IPS-18a (cell line): Measurements from ENCODE around the gene C1QTNF12.

Experiments used
- H3K27ac ChIP-seq: one replicate; pipeline ENCODE4 v1.5.1; 2013; ENCODE audit warnings: low read length
- H3K27me3 ChIP-seq: one replicate; pipeline ENCODE4 v1.6.1; 2013; ENCODE audit warnings: mild to moderate bottlenecking, low read length; ENCODE audit not compliant: control insufficient read depth, insufficient read depth
- H3K36me3 ChIP-seq: one replicate; pipeline ENCODE4 v1.6.1; 2013; ENCODE audit warnings: low read depth, low read length; ENCODE audit not compliant: control insufficient read depth
- H3K4me1 ChIP-seq: one replicate; pipeline ENCODE4 v1.6.1; 2013; ENCODE audit warnings: low read depth, low read length; ENCODE audit not compliant: control insufficient read depth
- H3K4me3 ChIP-seq: one replicate; pipeline ENCODE4 v1.5.1; 2013; ENCODE audit warnings: low read length
- H3K9ac ChIP-seq: one replicate; pipeline ENCODE4 v1.6.1; 2013; ENCODE audit warnings: mild to moderate bottlenecking, low read length, moderate library complexity
- H3K9me3 ChIP-seq: one replicate; pipeline ENCODE4 v1.6.1; 2013; ENCODE audit warnings: low read depth, low read length; ENCODE audit not compliant: control insufficient read depth

The C1QTNF12 gene

GRCh38 chr1:1208713-1209433 is 37.6 kb downstream of the C1QTNF12 start:
- no peak overlapping the region for H3K27ac ChIP-seq
- peaks cover 29% of the 10 kb centered on the region for H3K27me3 ChIP-seq
- no peak overlapping the region for H3K4me3 ChIP-seq
- H3K4me1 ChIP-seq, result no peaks in the 10 kb centered on the region
- no peaks in the 10 kb centered on the region for H3K9me3 ChIP-seq
- H3K36me3 ChIP-seq, result no peaks in the 10 kb centered on the region
- no peak overlapping the region for H3K9ac ChIP-seq

GRCh38 chr1:1207571-1207892 is 39.0 kb downstream of the C1QTNF12 start:
- Histone ChIP-seq H3K36me3 (no peaks in the 10 kb centered on the region), H3K4me3 (no peak overlapping the region), H3K4me1 (no peaks in the 10 kb centered on the region), H3K27ac (no peak overlapping the region), H3K27me3 (peaks cover 29% of the 10 kb centered on the region), H3K9ac (no peak overlapping the region), H3K9me3 (no peaks in the 10 kb centered on the region)

- H3K4me1 ChIP-seq, result no peaks in the 10 kb centered on the region
- no peak overlapping the region for H3K4me3 ChIP-seq
- no peak overlapping the region for H3K9ac ChIP-seq
- H3K9me3 ChIP-seq, result no peaks in the 10 kb centered on the region
- H3K36me3 ChIP-seq, result no peaks in the 10 kb centered on the region
- H3K27ac ChIP-seq, result no peak overlapping the region
- H3K27me3 ChIP-seq, result peaks cover 29% of the 10 kb centered on the region
These were observed 39.5 kb downstream of the C1QTNF12 start for GRCh38 chr1:1206966-1207531.

GRCh38 chr1:1206376-1206965 is 40.1 kb downstream of the C1QTNF12 start, which contains the start of gene TNFRSF18:
Gene TNFRSF18 (minus strand): TSS chr1:1206592. CDS start chr1:1206571, 21 bp downstream.
- Histone ChIP-seq H3K27ac (no peak within 1 kb of the TSS), H3K36me3 (no peaks in the 10 kb centered on the region), H3K9me3 (no peaks in the 10 kb centered on the region), H3K27me3 (peaks cover 29% of the 10 kb centered on the region), H3K4me3 (peak within 1 kb of the TSS; percentile 35), H3K9ac (no peak within 1 kb of the TSS), H3K4me1 (no peaks in the 10 kb centered on the region)

- H3K27ac ChIP-seq, result no peak overlapping the region
- no peak overlapping the region for H3K9ac ChIP-seq
- H3K27me3 ChIP-seq, result peaks cover 29% of the 10 kb centered on the region
- H3K36me3 ChIP-seq, result no peaks in the 10 kb centered on the region
- H3K4me1 ChIP-seq, result no peaks in the 10 kb centered on the region
- H3K4me3 ChIP-seq, result peak overlapping the region; percentile 35
- no peaks in the 10 kb centered on the region for H3K9me3 ChIP-seq
These were observed 40.6 kb downstream of the C1QTNF12 start for GRCh38 chr1:1205769-1206375.

GRCh38 chr1:1204998-1205768 is 41.3 kb downstream of the C1QTNF12 start:
- no peaks in the 10 kb centered on the region for H3K9me3 ChIP-seq
- no peak overlapping the region for H3K27ac ChIP-seq
- no peak overlapping the region for H3K4me3 ChIP-seq
- H3K36me3 ChIP-seq, result no peaks in the 10 kb centered on the region
- H3K4me1 ChIP-seq, result peaks cover 3% of the 10 kb centered on the region
- H3K9ac ChIP-seq, result no peak overlapping the region
- peaks cover 34% of the 10 kb centered on the region for H3K27me3 ChIP-seq

- Histone ChIP-seq H3K36me3 (no peaks in the 10 kb centered on the region), H3K4me1 (peaks cover 3% of the 10 kb centered on the region), H3K27me3 (peaks cover 38% of the 10 kb centered on the region), H3K27ac (no peak overlapping the region), H3K4me3 (no peak overlapping the region), H3K9ac (no peak overlapping the region), H3K9me3 (no peaks in the 10 kb centered on the region)
These were observed 42.0 kb downstream of the C1QTNF12 start for GRCh38 chr1:1204425-1204920.

GRCh38 chr1:1203561-1204424 is 42.7 kb downstream of the C1QTNF12 start:
- Histone ChIP-seq H3K27me3 (peaks cover 38% of the 10 kb centered on the region), H3K27ac (no peak overlapping the region), H3K9me3 (no peaks in the 10 kb centered on the region), H3K36me3 (no peaks in the 10 kb centered on the region), H3K4me3 (no peak overlapping the region), H3K9ac (no peak overlapping the region), H3K4me1 (peaks cover 3% of the 10 kb centered on the region)

- peaks cover 3% of the 10 kb centered on the region for H3K4me1 ChIP-seq
- no peak overlapping the region for H3K27ac ChIP-seq
- peaks cover 38% of the 10 kb centered on the region for H3K27me3 ChIP-seq
- H3K36me3 ChIP-seq, result no peaks in the 10 kb centered on the region
- no peaks in the 10 kb centered on the region for H3K9me3 ChIP-seq
- H3K9ac ChIP-seq, result no peak overlapping the region
- H3K4me3 ChIP-seq, result no peak overlapping the region
These were observed 43.5 kb downstream of the C1QTNF12 start for GRCh38 chr1:1202831-1203560.
